HepG2 (cell line): ENCODE data around the gene ADCK2. TPM values are rescaled to one million over a fixed set of nuclear protein-coding genes. Genes with fewer than 3 reads are reported as not detected.
A peak's percentile ranks its signal among the peaks of the same experiment; 100 is the strongest.

Source experiments
- FLYWCH1 ChIP-seq: sonication (generic); formaldehyde crosslinking; IDR thresholded peaks from 2 replicates; pipeline ENCODE4 v1.8.1; 2023; ENCODE audit warnings: mild to moderate bottlenecking, missing genetic modification reagents
- KIAA2018 ChIP-seq: sonication (generic); formaldehyde crosslinking; IDR thresholded peaks from 2 replicates; pipeline ENCODE4 v1.5.0; 2020; ENCODE audit warnings: mild to moderate bottlenecking, missing genetic modification reagents, borderline replicate concordance
- REPIN1 ChIP-seq: sonication (generic); formaldehyde crosslinking; IDR thresholded peaks from 2 replicates; pipeline ENCODE4 v1.8.0; 2022; ENCODE audit warnings: missing genetic modification reagents, low read depth, mild to moderate bottlenecking, borderline replicate concordance
- U2AF2 ChIP-seq: fragments of 200-400 bp; formaldehyde crosslinking; IDR thresholded peaks from 2 replicates; pipeline ENCODE4 v1.6.1; 2017; ENCODE audit warnings: low read depth, mild to moderate bottlenecking, low read length
- ZFYVE20 ChIP-seq: sonication (generic); formaldehyde crosslinking; IDR thresholded peaks from 2 replicates; pipeline ENCODE4 v1.8.0; 2023; ENCODE audit warnings: low read depth, mild to moderate bottlenecking, moderate library complexity, missing genetic modification reagents, borderline replicate concordance
- ZNF142 ChIP-seq: sonication (generic); formaldehyde crosslinking; IDR thresholded peaks from 2 replicates; pipeline ENCODE4 v1.4.0; 2020; ENCODE audit warnings: missing genetic modification reagents
- ZNF30 ChIP-seq: sonication (generic); formaldehyde crosslinking; IDR thresholded peaks from 2 replicates; pipeline ENCODE4 v1.5.0; 2020; ENCODE audit warnings: mild to moderate bottlenecking, missing genetic modification reagents
- ZNF33A ChIP-seq: sonication (generic); formaldehyde crosslinking; IDR thresholded peaks from 2 replicates; pipeline ENCODE4 v1.5.1; 2020; ENCODE audit warnings: missing genetic modification reagents, mild to moderate bottlenecking, moderate library complexity, borderline replicate concordance
- polyA plus RNA-seq, 8 experiments: library from polyadenylated mRNA; depleted of rRNA in 3 of 8; stranded (reverse) in 7 of 8; unstranded in 1 of 8; fragments of >200 nt; fragmentation: Illumina TruSeq in 4 of 8; extraction: Trizol in 4 of 8; gene quantifications; 2 replicates each; pipeline versions ENCODE4 v1.2.1 to v1.2.3, GENCODE V29; 2011 to 2016; ENCODE audit warnings: low read depth in 4 of 8, missing spikeins in 1 of 8, mixed read lengths in 1 of 8; ENCODE audit not compliant: insufficient read depth in 1 of 8
- total RNA-seq, 5 experiments: library from RNA; depleted of rRNA; stranded (reverse); fragments of >200 nt; fragmentation: Illumina TruSeq; extraction: Trizol; gene quantifications; 2 replicates each; pipeline ENCODE4 v1.2.3, GENCODE V29; 2016; ENCODE audit warnings: low read depth in 1 of 5
- TF ChIP-seq, protein P1 (sequence below): IDR thresholded peaks from 2 replicates; pipeline ENCODE4 v1.6.1; 2018; ENCODE audit warnings: missing genetic modification reagents, mild to moderate bottlenecking, missing compliant biosample characterization
- TF ChIP-seq, protein P2 (sequence below): sonication (generic); formaldehyde crosslinking; conservative IDR thresholded peaks from 2 replicates; pipeline ENCODE4 v1.8.0; 2022; ENCODE audit warnings: low read depth, missing genetic modification reagents

Gene ADCK2
- total and polyA plus RNA-seq, 2 of the 13 experiments (the other 11 are each of a cell fraction or from before 2014, with no cell fraction given): 8.6 to 18.8 TPM

DNA sequence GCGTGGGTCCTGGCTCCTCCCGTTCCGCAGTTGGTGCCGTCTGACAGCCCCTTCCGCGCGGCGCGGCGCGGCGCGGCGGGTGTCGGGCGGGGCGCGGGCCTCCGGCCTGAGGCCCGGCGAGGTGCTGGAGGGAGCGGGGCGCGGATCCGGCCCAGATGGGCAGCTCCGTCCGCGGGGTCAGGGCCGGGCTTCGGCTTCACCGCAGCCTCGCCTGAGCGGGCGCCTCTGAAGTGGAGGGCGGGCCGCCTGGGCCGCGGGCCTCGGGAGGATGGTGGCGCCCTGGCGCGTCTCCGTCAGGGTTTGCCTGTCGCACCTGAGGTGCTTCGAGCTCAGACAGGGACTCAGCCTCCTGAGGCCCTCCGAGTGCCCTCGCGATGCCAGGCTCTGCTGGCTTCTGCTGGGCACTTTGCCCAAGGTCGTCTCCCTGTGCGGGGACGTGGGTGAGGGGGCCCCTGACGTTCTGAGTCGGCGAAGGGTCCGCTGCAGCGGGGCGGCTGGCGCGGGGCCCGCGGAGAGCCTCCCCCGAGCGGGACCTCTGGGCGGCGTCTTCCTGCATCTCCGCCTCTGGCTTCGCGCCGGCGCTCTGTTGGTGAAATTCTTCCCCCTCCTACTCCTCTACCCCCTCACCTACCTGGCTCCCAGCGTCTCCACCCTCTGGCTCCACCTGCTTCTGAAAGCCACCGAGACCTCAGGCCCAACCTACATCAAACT lies 473 bp downstream of the ADCK2 start (continued):
- TF ChIP-seq ZNF33A (CRISPR knock-in tag) (no peak), U2AF2 (no peak), ZNF30 (CRISPR knock-in tag) (no peak), ZFYVE20 (CRISPR knock-in tag) (0 out of 2 replicates have a peak, but pooled peaks have one; percentile 37), KIAA2018 (CRISPR knock-in tag) (no peak), FLYWCH1 (CRISPR knock-in tag) (no peak), ZNF142 (CRISPR knock-in tag) (0 out of 2 replicates have a peak, but pooled peaks have one; percentile 22), REPIN1 (0 out of 2 replicates have a peak, but pooled peaks have one; percentile 22)
- TF ChIP-seq, protein P1, sequence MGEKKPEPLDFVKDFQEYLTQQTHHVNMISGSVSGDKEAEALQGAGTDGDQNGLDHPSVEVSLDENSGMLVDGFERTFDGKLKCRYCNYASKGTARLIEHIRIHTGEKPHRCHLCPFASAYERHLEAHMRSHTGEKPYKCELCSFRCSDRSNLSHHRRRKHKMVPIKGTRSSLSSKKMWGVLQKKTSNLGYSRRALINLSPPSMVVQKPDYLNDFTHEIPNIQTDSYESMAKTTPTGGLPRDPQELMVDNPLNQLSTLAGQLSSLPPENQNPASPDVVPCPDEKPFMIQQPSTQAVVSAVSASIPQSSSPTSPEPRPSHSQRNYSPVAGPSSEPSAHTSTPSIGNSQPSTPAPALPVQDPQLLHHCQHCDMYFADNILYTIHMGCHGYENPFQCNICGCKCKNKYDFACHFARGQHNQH: no peak
- TF ChIP-seq, protein P2, sequence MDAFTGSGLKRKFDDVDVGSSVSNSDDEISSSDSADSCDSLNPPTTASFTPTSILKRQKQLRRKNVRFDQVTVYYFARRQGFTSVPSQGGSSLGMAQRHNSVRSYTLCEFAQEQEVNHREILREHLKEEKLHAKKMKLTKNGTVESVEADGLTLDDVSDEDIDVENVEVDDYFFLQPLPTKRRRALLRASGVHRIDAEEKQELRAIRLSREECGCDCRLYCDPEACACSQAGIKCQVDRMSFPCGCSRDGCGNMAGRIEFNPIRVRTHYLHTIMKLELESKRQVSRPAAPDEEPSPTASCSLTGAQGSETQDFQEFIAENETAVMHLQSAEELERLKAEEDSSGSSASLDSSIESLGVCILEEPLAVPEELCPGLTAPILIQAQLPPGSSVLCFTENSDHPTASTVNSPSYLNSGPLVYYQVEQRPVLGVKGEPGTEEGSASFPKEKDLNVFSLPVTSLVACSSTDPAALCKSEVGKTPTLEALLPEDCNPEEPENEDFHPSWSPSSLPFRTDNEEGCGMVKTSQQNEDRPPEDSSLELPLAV (CRISPR knock-in tag): no peak
